HG03064 (cell line): Measurements from ENCODE around the gene EPHA3.

Source experiments
- ATAC-seq: cut with Tn5 transposase; IDR thresholded peaks from one replicate; pipeline ENCODE4 v1.9.1; 2021; ENCODE audit warnings: low read depth; ENCODE audit not compliant: unreplicated experiment

EPHA3 gene

GRCh38 chr3:89434621-89435380, 327.4 kb downstream of the EPHA3 start:
- ATAC-seq, result no peak

DNA sequence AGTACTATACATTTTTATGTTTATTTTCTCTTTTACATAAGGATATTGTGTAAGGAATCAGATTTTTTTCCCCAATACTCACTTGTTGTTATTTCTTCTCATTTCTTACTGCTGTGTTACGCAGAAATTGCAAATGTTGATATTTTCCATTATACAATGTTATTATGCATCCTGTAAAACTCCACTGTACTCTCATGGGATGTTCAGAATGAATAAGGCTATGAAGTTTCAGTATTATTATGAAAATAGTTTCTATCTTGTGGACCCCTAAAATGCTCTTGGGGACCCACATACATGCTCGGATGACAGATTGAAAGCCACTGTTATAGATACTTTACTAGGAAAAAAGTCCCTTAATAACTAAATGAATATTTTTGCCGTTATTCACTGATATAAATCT, 329.4 kb downstream of the EPHA3 start:
- no peak for ATAC-seq

- no peak for ATAC-seq
Measured at GRCh38 chr3:89440386-89440785, 333.0 kb downstream of the EPHA3 start.

DNA sequence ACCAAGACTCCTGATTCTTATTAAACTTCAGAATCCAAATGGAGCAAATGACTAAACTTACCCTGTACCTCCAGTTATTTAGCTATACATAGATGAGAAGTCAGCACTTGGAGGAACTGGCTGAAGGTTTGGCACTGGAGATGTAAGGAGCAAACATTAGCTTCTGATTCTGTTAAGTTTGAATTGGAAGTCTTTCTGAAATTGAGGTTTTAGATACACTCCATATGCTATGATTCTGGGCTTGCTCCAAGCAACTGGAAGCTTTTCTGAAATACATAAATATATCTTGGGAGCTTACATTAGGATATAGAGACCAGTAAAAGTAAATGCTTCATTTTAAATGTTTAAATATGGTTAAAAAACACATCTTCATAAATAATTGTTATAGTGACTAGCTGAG, 333.7 kb downstream of the EPHA3 start:
- no peak for ATAC-seq

DNA sequence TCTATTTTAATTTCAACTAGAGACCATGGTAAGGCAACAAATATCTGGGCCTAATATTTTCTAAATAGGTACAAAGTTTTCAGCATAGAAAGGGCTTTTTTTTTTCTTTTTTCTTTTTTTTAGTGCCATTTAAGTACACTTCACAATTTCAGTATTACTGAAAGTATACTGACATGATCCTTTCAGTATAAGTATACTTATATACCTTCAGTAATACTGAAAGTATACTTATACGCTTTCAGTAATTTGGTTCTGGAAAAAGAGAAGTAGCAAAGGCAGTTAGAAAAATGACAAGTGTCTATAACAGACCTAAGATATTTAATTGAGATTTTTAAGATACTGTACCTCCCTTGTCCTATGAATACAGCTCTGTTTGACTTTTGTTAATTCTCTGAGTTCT, 339.2 kb downstream of the EPHA3 start:
- no peak for ATAC-seq

GRCh38 chr3:89447243-89447642, 339.8 kb downstream of the EPHA3 start:
- no peak for ATAC-seq

GRCh38 chr3:89449086-89449485, 341.7 kb downstream of the EPHA3 start:
- no peak for ATAC-seq

- ATAC-seq, result no peak
Measured at GRCh38 chr3:89452066-89452465, 344.6 kb downstream of the EPHA3 start.

- no peak for ATAC-seq
Measured at GRCh38 chr3:89455240-89455639, 347.8 kb downstream of the EPHA3 start.

DNA sequence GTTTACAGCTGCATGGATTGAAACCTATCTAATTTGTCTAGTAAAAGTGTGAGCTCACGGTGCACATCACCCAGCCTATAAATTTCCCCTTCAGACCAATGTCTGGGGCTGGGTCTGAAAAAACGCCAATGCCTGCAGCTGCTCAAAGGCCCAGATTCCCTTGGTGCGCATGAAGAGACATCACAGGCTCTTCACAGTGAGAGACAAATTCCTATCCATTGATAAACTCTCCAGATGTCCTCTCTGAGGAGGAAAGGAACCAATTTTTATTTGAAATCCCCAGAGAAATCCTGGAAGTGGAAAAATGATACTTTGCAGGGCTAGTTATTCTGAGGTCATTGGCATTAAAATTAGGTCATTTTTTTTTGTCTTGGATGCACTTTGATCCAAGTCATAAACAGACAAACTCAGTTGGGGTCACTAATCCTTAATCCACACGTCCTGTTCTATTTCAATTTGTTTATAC, 360.5 kb downstream of the EPHA3 start:
- no peak for ATAC-seq

- ATAC-seq, result no peak
Measured at GRCh38 chr3:89472101-89472500, 364.7 kb downstream of the EPHA3 start.

DNA sequence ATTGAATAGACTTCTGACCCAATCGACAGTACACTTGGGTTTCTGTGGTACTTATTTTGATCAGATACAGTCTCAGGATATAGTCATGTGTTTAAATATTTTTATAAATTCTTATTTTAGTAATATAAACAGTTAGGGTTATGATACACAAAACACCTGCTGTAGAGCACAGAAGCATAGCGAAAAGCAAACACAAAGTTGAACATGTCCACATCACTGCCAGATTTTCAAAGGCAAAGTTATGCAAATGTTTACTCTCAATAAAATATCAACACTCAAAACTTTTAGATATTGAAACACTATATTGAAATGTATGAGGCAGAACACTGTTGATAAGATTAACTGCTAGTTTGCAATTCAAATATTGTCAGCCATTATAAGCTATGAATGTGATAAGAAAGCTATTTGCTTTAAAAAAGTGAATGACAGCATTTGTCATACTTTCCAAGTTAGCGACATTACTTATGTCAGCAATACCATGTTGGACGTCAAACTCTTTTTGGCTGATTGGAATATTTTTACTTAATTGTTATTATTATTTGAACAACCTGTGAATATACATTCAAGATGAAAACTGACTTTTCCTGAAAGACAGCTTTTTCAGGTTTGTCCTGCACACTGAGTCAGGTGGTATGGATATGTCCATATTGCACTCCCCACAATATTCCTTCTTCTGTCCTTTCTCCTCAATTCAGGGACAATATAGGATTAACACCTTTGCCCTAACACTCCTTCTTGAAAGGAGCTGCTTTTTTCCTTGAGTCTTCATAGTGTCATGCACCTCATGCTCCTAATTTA, 367.1 kb downstream of the EPHA3 start:
- no peak for ATAC-seq

DNA sequence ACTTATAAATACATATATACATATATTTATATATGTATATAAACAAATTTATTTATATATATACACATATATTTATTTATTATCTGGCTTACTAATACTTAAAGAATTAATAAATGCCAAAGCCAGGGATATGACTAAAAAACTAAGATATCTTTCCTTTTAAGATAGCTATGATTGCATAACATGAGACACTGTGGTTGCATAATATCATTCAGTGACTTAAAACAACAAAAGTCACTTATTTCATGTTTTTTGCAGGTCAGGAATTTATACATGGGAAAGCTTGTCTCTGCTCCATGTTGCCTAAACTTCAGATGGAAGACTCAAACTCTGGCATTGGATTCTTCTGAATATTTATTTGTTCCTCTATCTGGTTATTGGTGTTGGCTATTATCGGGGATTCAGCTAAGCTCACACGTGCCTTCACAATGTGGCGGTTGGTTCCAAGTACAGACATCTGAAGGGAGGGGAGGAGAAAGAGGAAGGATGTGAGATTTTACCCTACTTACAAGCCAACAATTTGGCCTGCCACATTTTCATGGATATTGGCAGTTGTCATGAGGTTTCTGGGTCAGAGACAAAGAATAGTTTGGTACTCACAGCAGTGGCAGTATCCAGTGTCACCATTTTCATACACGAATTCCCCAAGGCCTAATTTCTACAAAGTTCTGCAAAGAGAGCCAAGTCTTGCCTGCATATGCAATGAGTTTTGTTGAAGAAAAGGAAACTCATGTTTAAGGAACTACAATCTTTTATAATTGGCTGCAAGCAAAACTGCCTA, 381.6 kb downstream of the EPHA3 start:
- ATAC-seq, result no peak

DNA sequence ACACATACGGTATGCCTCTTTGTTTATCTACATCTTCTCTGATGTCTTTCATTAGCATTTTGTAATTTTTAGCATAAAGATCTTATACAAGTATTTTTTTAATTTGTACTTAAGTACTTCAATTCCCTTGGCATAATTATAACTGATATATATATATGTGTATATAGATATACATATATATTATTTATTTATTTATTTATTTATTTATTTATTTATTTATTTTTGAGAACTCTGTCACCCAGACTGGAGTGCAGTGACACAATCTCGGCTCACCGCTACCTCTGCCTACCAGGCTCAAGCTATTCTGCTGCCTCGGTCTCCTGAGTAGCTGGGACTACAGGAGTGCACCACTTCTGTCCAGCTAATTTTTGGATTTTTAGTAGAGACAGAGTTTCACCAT, 382.7 kb downstream of the EPHA3 start:
- no peak for ATAC-seq

- ATAC-seq, result no peak
Measured at GRCh38 chr3:89494734-89495133, 387.3 kb downstream of the EPHA3 start.

- ATAC-seq, result no peak
Measured at GRCh38 chr3:89503891-89504391, 396.5 kb downstream of the EPHA3 start.

DNA sequence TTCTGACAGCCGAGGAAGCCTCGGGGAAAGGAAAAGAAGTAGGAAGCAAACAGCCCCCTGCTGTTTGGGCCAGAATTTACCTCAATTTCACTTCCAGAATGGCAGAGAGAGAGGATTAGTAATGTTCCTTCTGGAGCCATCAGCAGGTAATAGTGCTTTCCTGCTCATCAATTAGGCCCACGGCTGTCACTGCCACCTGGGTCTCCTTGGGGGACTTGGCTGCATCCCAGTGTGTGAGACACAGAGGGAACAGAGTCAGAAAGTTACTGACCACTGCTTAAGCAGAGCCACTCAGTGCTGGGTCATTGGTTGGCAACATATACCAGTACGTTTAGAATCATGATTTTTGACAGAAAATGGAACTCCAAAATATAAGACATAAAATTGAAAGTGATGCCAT, 397.0 kb downstream of the EPHA3 start:
- ATAC-seq, result no peak

DNA sequence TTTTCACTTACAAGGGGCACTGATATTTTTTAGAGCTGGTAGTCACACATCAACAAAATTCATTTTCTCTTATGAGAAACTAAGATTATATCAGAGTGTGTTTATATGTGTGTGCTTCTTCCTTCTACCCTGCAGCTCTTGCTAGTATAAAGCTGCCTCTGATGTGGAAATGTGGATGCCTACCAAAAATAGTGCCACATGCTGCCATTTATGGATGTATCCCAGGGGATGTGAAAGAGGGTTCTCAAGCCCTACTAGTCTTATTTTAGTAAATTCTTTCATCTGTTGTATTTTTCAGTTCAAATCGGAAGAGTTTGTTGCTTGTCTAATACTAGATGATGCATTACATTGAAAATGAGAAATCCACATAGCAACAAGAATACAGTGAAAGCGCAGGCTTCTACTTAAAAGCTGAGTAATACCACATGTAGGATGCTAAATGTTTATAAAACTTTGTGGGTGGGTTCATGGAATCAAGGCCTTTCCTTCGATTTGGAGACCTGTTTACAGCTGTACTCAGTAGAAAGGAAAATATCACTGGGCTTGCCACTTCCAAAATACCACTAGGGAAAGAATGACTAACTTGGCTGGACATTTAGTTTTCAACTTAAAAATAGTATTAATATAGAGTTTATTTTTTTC, 399.2 kb downstream of the EPHA3 start:
- ATAC-seq, result no peak

DNA sequence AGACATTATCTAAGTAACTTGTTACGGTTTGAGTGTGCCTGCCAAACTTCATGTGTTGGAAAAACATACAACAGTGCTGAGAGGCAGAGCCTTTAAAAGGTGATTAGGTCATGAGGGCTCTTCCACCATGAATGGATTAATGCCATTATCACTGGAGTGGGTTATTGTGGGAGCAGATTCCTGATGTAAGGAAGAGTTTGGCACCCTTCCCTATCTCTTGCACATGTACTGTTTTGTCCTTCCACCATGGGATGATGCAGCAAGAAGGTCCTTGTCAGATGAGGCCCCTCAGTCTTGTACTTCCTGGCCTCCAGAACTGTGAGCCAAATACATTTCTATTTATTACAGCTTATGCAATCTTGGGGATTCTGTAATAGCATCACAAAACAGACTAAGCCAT, 413.9 kb downstream of the EPHA3 start:
- no peak for ATAC-seq

GRCh38 chr3:89522155-89522554, 414.7 kb downstream of the EPHA3 start:
- no peak for ATAC-seq
